Limb (tissue), 2 donors: Measurements from ENCODE around the gene ATOH7.
"Not testable (repeated sequence)": the region's sequence is repeated elsewhere in the genome, so short reads cannot be mapped to it uniquely, and the experiment has no call there.

Source experiments
- DNase-seq, 2 donors: peaks; one replicate each; pipeline ENCODE4 v3.0.0-alpha.2; 2016; ENCODE audit errors: extremely low spot score in 2 of 2

ATOH7 gene

DNA sequence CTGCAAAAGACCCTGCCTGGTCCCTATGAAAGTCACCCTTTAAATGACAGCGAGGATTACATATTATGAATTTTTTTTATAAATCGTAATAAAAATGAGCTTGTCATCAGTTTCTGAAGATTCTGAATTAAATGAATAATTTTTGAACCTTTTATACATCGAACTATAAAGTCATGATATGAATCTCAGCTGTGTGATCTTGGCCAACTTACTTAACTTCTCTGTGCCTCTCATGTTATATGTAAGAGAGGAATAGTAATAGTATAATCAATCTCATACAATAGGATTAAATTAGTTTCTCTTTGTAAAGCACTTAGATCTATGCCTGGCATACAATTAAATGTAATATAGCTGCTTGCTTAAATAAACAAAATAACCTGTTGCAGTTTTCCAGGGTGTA lies 5.3 kb upstream of the ATOH7 start:
- DNase-seq, result no peak

- no peak for DNase-seq
Observed at GRCh38 chr10:68235581-68235980, 3.7 kb upstream of the ATOH7 start.

DNA sequence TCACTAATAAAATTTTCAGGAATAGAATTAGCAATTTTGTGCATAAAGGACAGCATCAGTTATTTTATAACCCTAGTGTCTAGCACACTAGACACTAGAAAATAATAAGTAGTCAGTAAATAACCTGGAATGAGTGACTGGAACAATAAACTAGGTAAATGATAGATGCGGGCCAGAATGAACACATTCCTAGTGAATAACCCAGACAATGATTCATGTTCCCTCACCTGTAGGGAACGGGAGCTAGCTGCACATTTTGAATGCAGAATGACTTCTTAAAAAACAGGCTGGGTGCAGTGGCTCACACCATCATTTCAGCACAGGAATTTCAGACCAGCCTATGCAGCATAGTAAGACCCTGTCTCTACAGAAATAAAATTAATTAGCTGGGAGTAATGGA lies 3.2 kb upstream of the ATOH7 start:
- no peak for DNase-seq

GRCh38 chr10:68233046-68233445 lies 1.1 kb upstream of the ATOH7 start:
- DNase-seq, result no peak

DNA sequence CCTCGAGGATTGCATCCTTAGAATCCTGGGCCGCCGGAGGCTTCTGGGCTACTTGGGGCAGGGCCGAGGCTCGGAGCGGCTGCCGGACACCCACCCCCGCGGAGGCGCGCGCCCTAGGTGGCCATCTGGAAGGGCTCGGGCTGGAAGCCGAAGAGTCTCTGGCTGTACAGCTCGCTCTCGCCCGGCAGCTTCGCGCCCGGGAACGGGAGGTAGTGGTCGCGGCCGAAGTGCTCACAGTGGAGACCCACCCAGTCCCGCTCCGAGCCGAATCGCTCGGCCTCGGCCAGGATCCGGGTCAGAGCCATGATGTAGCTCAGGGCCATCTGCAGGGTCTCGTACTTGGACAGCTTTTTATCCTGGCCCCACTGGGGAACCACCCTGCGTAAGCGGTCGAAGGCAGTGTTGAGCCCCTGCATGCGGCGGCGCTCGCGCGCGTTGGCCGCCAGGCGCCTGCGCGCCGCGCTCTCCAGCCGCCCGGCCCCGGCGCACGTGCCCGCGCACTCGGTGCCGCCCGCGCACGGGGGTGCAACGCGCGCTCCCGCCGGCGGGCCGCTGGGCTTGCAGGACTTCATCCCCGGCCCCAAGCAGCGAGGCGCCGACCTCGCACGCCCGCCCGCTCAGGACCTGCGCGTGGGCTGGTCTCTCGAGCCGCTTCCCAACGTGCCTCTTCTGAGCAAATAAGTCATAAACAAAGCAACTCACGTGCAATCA lies 652 bp downstream of the ATOH7 start:
- DNase-seq, result peak; percentile 72 to 87

DNA sequence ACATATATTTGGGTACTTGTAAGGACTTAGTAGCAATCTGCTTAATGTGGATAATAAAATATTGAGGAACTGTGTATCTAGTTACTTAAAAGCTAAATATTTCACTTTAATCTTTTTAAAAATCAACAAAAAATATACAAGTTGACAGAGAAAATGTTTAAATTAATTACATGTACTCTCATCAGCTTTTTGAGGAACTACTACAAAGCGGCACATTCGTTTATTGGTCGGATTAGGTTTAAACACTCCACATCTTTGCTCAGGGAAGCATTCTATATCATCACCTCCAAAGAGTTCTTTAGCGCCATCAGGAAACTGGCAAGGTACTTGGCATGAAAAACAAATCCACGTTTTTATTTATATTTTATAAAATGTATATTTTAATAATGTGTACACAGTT lies 1.6 kb downstream of the ATOH7 start:
- no peak for DNase-seq

GRCh38 chr10:68224810-68225209 lies 7.1 kb downstream of the ATOH7 start:
- no peak for DNase-seq

DNA sequence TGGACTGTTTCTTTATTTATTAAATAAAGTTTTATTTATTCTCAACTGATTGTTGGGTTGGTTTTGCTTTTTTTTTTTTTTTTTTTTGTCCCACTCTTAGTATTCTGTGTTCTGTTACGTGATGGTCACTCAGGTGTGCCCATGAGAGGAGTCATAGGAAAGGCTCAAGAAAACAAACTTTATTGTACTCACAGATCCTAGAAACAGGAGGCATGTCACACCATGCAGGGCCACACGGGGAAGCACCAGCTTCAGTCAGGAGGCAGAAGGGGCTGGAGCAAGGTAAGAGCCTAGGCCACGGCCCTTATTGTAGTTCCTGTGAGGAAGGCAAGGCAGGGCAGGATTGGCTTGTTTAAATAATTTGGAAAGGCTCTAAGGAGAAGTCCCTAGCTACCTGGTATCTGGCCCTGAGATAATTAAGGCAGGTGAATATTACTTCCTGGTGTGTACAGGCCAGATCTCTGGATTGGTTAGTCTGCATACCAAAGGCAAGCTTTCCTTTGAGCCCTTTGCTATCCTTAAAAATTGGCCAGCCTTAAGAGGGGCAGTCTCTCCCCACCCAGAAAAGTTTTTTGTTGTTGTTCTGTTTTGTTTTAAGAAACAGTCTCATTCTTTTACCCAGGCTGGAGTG lies 8.3 kb downstream of the ATOH7 start:
- DNase-seq, result no peak

DNA sequence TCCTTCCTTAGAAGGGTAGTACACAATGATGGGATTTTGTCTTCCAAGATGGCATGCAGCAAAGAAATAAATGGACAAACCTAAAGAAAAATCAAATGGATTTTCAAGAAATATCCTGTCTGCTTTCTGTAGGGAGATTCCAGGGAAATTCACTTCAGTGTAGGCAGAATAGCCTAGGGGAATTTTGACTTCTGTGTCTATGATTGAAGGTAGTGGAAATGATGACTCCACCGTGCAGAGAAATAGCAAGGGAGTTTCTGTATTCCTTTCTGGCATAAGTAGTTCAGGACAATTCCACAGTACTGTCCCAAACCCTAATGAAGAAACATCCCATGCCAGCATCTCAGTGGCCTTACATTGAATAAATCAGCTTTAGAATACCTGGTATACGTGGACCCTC lies 9.5 kb downstream of the ATOH7 start:
- DNase-seq, result no peak

- DNase-seq, result no peak
Observed at GRCh38 chr10:68221196-68221595, 10.7 kb downstream of the ATOH7 start.

DNA sequence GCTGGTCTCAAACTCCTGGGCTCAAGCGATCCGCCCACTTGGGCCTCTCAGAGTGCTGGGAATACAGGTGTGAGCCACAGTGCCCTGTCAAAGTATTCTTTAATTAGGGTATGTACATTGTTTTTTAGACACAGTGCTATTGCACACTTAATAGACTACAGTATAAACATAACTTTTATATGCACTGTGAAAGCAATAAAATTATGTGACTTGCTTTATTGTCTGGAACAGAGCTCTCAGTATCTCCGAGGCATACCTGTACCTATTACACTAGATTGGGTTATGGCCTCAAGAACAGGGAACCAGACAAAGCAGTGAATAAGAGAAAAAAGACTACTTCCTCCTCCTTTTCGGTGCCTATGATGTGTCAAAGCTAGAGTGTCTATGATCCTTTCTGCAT lies 13.1 kb downstream of the ATOH7 start:
- no peak for DNase-seq

DNA sequence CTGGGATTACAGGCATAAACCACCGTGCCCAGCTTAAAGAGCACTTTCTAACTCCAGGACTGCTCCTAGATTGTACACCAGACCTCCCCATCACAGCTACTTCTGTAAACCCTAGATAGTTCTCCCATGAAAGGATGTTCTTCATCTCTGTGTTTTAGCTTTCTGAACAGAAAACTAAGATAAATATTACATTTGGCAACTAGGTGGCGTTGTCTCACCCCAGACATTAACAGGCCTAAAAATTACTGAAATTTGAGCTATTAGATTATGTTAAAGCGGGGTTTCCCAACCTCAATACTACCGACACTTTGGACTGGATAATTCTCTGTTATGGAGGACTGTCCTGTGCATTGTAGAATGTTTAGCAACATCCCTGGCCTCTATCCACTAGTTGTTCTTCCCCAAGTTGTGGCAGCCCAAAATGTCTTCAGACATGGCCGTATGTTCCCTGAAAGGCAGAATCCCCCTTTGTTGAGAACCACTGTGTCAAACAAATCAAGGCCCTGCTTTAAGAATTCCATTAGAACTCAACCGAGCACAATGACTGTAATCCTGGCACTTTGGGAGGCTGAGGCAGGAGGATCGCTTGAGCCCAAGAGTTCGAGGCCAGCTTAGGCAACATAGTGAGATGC lies 19.1 kb downstream of the ATOH7 start:
- no peak for DNase-seq

DNA sequence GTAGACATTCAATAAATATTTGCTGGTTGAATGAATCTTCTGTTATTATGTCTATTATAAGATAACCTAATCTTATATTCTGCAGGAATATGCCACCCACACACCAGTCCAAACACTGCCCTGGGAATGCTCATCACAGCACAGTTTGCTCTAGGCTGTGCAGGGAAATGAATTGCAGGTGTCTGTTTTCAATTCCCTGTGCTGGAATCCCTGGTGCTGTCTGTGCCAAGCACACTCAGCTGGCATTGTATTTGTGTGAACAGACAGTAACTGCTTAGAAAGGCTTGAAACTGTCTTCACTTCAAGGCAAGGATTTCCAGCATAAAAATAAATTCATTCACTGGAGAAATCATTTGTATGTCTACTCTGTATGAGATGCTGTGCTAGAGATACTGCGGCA lies 20.2 kb downstream of the ATOH7 start:
- DNase-seq, result no peak

GRCh38 chr10:68208424-68209042 lies 23.4 kb downstream of the ATOH7 start:
- peak in 1 of 2 donors; percentile 46 for DNase-seq

- no peak for DNase-seq
Observed at GRCh38 chr10:68202960-68203353, 29.0 kb downstream of the ATOH7 start.

- DNase-seq, result no peak
Observed at GRCh38 chr10:68196701-68197100, 35.2 kb downstream of the ATOH7 start.

DNA sequence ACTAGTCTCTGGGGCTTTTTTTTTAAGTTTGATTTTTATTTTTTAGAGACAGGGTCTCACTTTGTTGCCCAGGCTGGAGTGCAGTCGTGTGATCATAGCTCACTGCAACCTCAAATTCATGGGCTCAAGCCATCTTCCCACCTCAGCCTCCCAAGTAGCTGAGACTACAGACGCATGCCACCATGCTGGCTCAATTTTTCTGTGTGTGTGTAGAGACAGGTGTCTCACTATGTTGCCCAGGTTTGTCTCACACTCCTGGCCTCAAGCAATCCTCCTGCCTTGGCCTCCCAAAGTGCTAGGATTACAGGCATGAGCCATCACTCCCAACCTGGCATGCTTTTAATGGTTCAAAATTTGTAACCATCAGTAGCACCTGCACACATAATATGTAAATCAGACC lies 36.1 kb downstream of the ATOH7 start:
- DNase-seq, result not testable (repeated sequence)

DNA sequence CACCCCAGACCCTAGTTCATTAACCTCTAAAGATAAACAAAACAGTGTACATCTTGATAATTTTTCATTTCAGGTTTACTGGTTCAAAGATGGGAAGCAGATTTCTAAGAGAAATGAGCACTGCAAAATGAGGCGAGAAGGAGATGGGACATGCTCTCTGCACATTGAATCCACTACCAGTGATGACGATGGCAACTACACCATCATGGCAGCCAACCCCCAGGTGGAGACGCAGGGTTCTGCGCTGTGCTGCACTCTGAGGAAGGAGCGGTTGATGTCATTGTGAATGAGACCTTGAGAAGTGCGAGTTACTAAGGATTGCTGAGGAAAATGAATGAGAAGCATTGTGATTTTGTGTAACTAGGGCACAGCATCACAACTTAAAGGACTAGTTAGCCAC lies 37.6 kb downstream of the ATOH7 start:
- DNase-seq, result no peak

GRCh38 chr10:68192113-68192512 lies 39.8 kb downstream of the ATOH7 start:
- no peak for DNase-seq

- no peak for DNase-seq
Observed at GRCh38 chr10:68188835-68189234, 43.1 kb downstream of the ATOH7 start.

DNA sequence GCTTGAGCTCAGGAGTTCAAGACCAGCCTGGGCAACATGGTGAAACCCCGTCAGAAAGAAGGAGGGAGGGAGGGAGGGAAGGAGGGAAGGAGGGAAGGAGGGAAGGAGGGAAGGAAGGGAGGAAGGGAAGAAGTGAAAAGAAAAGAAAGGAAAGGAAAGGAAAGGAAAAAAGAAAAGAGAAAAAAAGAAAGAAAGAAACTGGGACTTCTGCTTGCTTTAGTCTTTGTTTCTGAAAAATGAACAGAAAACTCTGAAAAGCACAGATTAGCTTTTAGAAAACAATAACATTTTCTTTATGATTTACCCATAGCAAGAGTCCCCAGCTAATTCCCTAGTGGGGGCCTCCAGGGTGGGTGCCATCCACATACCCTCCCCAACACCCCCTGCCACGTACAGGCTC lies 46.8 kb downstream of the ATOH7 start:
- no peak for DNase-seq

GRCh38 chr10:68184546-68184945 lies 47.4 kb downstream of the ATOH7 start:
- peak; percentile 18 to 30 for DNase-seq
